Posterior cingulate gyrus (tissue), 11 donors: ENCODE results near the gene TMEM203.

ENCODE experiments used
- DNase-seq, 10 donors: peaks; one replicate each; pipeline versions ENCODE4 v3.0.0 to v3.0.0-alpha.2; 2020 to 2021; ENCODE audit warnings: mixed read lengths in 3 of 10
- intact Hi-C: fragments of 100-400 bp; cut with DNase I; formaldehyde crosslinking; loops from one replicate; pipeline ENCODE4 v1.15.1; 2023

Gene TMEM203

GRCh38 chr9:137200311-137201204, 4.9 kb downstream of the TMEM203 start, which contains the start of gene TPRN:
TSS of gene TPRN (minus strand) at chr9:137200741. CDS start at chr9:137200711, 30 bp downstream.
- intact Hi-C loops, result no loop called here
- peak; percentile 98 to 100 (median 100) for DNase-seq

- peak in 1 of 10 donors; percentile 81 for DNase-seq
Measured at GRCh38 chr9:137199411-137200121, 5.9 kb downstream of the TMEM203 start.

GRCh38 chr9:137198902-137199283, 6.6 kb downstream of the TMEM203 start:
- peak in 1 of 10 donors; percentile 84 for DNase-seq
- intact Hi-C loops, result no loop called here

More at GRCh38 chr9:137199411-137200121, 5.9 kb downstream of the TMEM203 start:
- intact Hi-C loops, result no loop called here

GRCh38 chr9:137198051-137198901, 7.2 kb downstream of the TMEM203 start:
- peak in 1 of 10 donors; percentile 83 for DNase-seq
- intact Hi-C loops, result no loop called here

GRCh38 chr9:137195525-137196220, 9.8 kb downstream of the TMEM203 start:
- intact Hi-C loops, result no loop called here
- peak in 1 of 10 donors; percentile 86 for DNase-seq

GRCh38 chr9:137194909-137195308, 10.5 kb downstream of the TMEM203 start:
- intact Hi-C loops, result no loop called here
- peak in 1 of 10 donors; percentile 83 for DNase-seq

- intact Hi-C loops, result no loop called here
Measured at GRCh38 chr9:137194388-137194787, 11.1 kb downstream of the TMEM203 start.

GRCh38 chr9:137193771-137194170, 11.7 kb downstream of the TMEM203 start:
- peak in 1 of 10 donors; percentile 84 for DNase-seq
- intact Hi-C loops, result no loop called here

More at GRCh38 chr9:137194388-137194787, 11.1 kb downstream of the TMEM203 start:
- peak; percentile 82 to 99 (median 93) for DNase-seq

GRCh38 chr9:137192859-137193258, 12.6 kb downstream of the TMEM203 start:
- intact Hi-C loops, result no loop called here
- no peak for DNase-seq

- intact Hi-C loops, result no loop called here
- DNase-seq, result no peak
Measured at GRCh38 chr9:137192448-137192780, 13.0 kb downstream of the TMEM203 start.

- intact Hi-C loops, result no loop called here
- DNase-seq, result peak in 9 of 10 donors; percentile 49 to 96 (median 68)
Measured at GRCh38 chr9:137191691-137192447, 13.6 kb downstream of the TMEM203 start.

- no peak for DNase-seq
- intact Hi-C loops, result no loop called here
Measured at GRCh38 chr9:137191245-137191644, 14.2 kb downstream of the TMEM203 start.

- intact Hi-C loops, result no loop called here
- no peak for DNase-seq
Measured at GRCh38 chr9:137190315-137190856, 15.1 kb downstream of the TMEM203 start.

GRCh38 chr9:137189297-137190295, 15.9 kb downstream of the TMEM203 start:
- intact Hi-C loops, result loop anchor here (2.0 to 5.0 kb wide), 2 partner anchors 33 to 48 kb away; partner anchors contain the start of gene RNF208
- DNase-seq, result no peak

GRCh38 chr9:137188490-137189296, 16.8 kb downstream of the TMEM203 start, which contains the start of the genes ANAPC2 and SSNA1:
TSS of gene ANAPC2 (minus strand) at chr9:137188560. CDS start at chr9:137188532, 28 bp downstream.
TSS of gene SSNA1 (plus strand) at chr9:137188676. CDS start at chr9:137188727, 51 bp downstream.
- intact Hi-C loops, result loop anchor here (1.0 to 5.0 kb wide), 3 partner anchors 17 to 49 kb away; partner anchors contain the start of genes NDOR1, RNF208 and TMEM203

GRCh38 chr9:137188086-137188489, 17.4 kb downstream of the TMEM203 start:
- intact Hi-C loops, result loop anchor here (1.0 to 5.0 kb wide), 3 partner anchors 17 to 49 kb away; partner anchors contain the start of genes NDOR1, RNF208 and TMEM203
- DNase-seq, result no peak

More at GRCh38 chr9:137188490-137189296, 16.8 kb downstream of the TMEM203 start, which contains the start of the genes ANAPC2 and SSNA1:
- peak; percentile 85 to 98 (median 90) for DNase-seq
